Cortex of kidney (tissue), 1 donor: ENCODE results near the gene TSNAXIP1.
A peak's percentile ranks its signal among the peaks of the same experiment; 100 is the strongest.

Experiments
- DNase-seq: peaks from one replicate; lab custom pipeline; 2025; lab: John Stamatoyannopoulos, UW

Gene TSNAXIP1

GRCh38 chr16:67806428-67807147 is at the start of gene TSNAXIP1, which contains the start of gene RANBP10:
TSNAXIP1 (plus strand) TSS chr16:67806889; CDS start chr16:67807150, 261 bp downstream.
RANBP10 (minus strand) TSS chr16:67806560; CDS start chr16:67806536, 24 bp downstream.
- DNase-seq = peak; percentile 67

GRCh38 chr16:67758006-67758405 is 48.7 kb upstream of the TSNAXIP1 start:
- DNase-seq = no peak

DNA sequence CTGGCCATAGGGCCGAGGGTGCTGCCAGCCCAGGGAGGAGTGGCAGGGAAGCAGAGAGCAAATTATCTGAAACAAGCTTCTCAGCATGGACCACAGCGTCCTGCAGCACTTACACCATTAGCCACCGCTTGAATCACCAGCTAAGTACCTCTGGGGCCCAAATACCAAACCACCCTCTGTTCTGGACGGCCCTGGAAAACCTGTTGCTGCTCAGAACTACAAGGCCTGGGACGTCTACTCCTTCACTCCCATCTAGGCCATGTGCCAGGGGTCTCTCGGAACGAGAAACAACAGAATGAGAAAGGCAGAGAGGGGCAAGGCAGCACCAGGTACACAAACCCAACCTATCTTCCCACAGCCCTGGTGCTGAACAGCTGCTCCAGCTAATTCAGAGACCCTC is 47.7 kb upstream of the TSNAXIP1 start:
- DNase-seq = no peak

DNA sequence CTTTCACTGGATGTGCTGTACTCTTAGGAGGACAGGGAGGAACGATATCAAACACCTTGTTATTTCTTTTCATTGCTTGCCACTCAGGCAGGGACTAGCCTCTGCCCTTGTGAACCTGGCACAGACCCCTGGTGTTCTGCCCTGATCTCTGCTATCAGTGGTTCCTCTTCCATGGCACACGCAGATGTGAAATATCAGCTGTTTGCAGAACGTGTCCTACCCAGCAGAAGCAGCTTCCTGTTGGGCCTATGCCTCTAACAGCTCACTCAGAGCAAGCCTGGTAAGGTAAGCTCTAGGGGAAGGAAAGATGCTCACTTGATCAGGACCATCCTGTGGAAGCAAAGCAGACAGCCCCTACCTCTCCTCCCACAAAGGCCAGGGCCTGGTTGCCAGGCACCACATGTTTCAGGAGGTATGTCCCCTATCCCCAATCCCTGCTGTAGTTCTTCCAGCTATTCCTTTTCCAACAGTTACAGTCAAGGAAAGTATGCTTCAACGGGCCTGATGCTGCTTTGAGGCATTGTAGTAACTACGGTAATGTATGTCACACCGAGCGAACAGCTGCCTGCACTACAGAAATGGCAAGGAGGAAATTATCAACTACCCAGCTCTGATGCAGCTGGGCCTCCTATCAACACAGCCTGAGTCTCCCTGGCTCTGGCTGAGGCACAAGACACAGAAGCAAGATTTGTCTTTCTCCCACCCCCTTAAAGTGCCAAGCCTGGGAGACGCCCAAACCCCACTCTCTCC is 46.3 kb upstream of the TSNAXIP1 start:
- no peak for DNase-seq

GRCh38 chr16:67760956-67761230 is 45.8 kb upstream of the TSNAXIP1 start:
- DNase-seq = no peak

GRCh38 chr16:67761924-67762323 is 44.8 kb upstream of the TSNAXIP1 start:
- no peak for DNase-seq

DNA sequence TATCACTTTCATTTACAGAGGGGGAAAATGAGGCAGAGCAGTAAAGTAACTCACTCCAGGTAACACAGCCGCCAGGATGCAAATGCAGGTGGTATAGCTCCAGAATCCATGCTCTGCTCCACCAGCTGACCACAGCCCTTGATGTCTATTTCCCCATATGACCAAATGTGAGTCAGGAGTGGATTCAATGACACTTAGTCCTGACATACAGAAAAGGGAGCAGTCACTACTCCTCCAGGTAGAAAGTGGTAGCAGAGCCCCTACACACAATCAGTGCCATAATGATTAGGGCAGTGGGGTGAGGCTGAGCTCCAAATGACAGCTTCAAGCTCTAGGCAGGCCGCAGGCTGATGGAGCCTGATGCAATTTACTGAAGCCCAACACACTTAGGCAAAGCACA is 44.3 kb upstream of the TSNAXIP1 start:
- no peak for DNase-seq

- DNase-seq = no peak
Observed at GRCh38 chr16:67763066-67763465, 43.6 kb upstream of the TSNAXIP1 start.

DNA sequence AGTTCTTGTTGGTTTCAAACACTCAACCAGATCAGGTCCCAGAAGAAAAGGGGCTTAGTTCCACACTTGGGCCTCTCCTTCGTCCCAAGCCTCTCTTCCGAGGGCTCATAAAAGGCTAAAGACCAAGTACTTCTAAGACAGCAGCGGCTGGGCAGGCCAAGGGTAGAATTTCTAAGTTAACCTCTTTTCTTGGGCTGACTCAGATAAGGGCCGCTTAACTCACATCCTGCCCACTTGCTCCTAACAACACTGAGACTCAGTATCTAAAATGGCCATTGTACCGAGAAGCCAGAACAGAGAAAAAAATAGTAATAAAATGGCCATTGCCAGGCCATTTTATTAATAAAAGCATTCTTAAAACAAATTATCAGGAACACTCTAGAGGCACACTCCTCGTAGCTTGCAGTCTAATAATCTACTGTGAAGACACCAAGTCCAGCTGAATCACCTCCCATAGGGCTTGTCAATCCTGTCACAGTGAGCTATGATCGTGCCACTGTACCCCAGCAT is 42.5 kb upstream of the TSNAXIP1 start:
- no peak for DNase-seq

DNA sequence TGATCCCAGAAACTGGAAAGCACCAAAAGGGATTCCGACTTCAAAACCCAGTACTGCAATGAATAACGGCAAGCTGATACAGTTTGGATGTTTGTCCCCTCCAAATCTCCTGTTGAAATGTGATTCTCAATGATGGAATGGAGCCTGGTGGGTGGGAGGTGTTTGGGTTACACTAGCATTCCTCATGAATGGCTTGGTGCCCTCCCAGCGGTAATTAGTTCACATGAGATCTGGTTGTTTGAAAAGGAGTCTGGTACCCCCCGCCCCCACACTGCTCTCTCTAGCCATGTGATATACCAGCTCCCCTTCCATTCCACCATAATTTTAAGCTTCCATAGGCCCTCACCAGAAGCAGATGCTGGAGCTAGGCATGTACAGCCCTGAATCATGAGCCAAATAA is 40.4 kb upstream of the TSNAXIP1 start:
- no peak for DNase-seq

GRCh38 chr16:67767953-67768352 is 38.7 kb upstream of the TSNAXIP1 start:
- no peak for DNase-seq

DNA sequence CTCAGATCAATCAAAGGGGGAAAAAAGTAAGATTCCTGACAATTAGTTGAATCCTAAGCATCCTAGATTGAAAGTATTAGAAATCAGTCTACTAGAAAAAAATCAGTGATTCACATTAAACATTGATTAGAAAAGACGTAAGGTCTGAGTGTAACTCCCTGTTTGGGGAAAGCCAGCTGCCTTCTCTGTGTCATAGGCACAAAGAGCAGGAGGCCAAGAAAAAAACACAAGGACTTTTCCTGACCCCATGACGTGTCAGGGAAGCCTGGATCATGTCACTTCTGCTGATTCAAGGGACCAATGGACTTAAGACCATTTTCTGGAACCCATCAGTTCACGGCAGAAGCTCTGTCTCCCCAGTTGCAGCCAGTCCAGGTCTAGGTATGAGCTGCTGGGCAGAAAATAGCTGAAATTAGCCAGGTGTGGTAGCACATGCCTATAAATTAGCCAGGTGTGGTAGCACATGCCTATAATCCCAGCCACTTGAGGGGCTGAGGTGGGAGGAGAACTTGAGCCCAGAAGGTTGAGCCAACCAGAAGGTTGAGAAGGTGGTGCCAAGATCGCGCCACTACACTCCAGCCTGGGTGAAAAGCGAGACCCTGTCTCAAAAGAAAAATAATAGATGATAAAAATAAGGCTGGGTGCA is 36.2 kb upstream of the TSNAXIP1 start:
- no peak for DNase-seq

- no peak for DNase-seq
Observed at GRCh38 chr16:67773099-67773498, 33.6 kb upstream of the TSNAXIP1 start.

DNA sequence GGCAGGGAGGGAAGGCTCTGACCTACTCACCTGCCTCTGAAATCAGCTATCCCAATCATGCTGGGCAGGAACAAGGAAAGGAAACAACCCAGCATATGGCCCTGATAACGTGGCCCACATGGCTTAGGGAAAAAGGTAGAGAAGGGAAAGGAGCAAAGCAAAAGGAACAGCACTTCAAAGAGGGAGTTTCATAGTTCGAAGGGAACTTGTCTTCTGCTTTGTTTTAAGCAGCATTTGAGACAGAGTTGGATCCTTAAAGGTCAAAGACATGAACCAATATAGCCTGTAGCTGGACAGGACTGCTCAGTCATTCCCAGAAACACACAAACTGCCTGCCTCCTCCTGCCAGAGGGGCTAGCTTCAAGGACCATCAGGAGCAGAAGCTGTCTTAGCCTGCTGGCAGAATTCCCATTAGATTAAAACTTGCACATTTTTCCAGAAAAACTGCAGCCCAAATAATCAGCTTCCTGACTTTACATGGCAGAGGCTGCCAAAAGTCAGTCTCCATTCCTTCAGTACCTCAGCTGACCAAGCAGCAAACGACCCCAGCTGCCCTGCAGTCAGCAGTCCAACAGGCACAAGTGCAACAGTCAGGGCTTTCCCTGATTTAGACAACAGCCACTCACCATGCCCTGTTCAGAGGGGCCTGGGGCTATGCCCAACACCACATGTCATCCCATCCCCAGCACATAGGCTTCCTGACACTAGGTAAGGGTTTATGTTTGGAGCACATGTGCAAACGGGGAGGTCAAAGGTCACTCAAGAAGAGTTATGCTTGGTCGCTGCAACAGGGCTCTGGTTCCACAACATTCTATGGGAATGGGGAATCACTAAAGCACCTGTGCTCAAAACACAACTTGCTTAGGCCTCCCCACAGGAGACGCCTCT is 32.9 kb upstream of the TSNAXIP1 start:
- DNase-seq = no peak

DNA sequence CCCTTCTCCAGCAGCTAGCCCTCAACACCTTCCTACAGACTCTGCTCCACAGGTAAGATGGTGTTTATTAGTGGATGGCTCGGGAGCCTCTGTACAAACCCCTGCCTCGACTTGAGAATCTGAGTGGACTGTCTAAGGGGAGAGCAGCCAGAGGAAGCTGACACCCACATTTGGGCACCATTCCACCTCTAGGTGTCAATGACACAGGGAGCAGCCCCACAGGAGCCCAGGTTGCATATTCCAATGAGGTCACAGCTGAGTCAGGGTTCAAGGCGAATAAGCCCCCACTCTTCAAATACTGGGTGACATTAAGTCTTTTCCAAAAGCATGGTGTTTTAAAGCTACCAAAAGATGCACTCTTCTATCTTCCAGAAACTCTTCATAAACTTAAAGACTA is 32.2 kb upstream of the TSNAXIP1 start:
- no peak for DNase-seq

GRCh38 chr16:67775273-67775672 is 31.4 kb upstream of the TSNAXIP1 start:
- DNase-seq = no peak

DNA sequence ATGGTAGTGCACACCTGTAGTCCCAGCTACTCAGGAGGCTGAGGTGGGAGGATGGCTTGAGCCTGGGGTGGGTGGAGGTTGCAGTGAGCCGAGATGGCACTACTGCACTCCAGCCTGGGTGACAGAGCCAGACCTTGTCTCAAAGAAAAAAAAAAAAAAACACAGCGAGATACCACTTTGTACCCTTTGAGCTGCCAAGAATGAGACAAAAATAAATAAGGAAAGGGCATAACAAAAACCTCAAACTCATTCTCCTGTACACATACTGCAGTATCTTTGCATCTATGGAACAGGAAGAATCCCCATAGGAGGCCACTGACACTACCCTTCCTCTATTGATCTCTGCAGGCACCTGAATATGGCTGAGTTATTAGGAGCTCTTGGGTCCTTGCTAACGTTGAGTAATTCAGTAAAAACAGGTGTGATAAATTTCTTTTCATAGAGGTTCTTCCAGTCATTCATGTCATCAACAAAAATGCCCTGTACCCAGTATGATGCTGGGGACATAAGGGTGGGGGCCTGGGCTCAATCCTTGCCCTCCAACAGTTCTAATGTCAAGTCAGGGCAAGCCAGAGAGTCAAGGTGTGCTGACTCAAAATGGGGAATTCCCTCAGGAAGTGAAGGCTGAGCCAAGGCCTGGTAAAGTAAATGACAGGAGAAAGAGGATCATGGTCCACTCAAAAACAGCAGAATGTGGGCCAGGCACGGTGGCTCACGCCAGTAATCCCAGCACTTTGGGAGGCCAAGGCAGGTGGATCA is 27.3 kb upstream of the TSNAXIP1 start:
- DNase-seq = no peak

- DNase-seq = no peak
Observed at GRCh38 chr16:67780847-67781564, 25.7 kb upstream of the TSNAXIP1 start.

DNA sequence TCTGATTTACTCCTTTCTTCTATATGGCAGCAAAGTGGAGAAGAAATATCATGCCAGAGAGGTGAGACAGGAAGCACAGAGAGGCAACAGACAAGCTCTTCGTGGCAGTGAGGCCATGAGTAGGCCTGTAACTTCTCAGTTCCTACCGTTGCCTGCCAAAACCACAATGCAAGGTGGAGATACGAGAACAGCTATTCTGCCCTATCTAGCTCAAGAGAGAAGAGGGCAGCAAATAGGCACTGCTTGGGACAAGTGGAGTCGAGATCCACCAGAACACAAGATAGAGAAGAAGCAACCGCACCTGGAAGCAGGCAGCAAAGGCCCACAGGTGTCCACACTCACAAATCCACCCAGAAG is 25.1 kb upstream of the TSNAXIP1 start:
- no peak for DNase-seq

GRCh38 chr16:67782567-67783352 is 23.9 kb upstream of the TSNAXIP1 start:
- DNase-seq = no peak
